ENCODE results near the gene RHOT2.

The RHOT2 gene

DNA sequence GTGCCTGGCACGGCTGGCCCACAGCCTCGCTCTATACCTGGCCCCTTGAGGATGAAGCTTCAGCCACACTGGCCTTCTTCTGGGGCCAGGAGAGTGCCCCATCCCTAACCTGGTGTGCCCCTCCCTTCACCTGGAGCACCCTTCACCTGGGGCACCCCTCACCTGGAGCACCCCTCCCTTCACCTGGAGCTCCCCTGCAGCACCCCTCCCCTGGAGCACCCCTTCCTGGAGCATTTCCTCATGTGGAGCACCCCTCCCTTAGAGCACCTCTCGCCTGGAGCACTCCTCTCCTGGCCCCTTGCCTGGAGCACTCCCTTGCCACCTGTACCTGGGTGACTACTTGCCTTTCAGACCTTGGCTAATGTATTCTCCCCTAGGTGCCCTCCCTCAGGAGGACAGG, 40.1 kb downstream of the RHOT2 start:
- Mint-ChIP-seq H3K36me3 (ENCODE audit: low read depth) (no peaks in the 10 kb centered on the region), H3K27me3 (ENCODE audit: low read depth) (peaks cover 70% of the 10 kb centered on the region), H3K9me3 (no peaks in the 10 kb centered on the region), H3K4me1 (peaks cover 4% of the 10 kb centered on the region), H3K27ac (no peak overlapping the region), H3K4me3 (peak overlapping the region in 2 of 3 experiments; percentile 17 to 42)
- TF ChIP-seq, protein P1, sequence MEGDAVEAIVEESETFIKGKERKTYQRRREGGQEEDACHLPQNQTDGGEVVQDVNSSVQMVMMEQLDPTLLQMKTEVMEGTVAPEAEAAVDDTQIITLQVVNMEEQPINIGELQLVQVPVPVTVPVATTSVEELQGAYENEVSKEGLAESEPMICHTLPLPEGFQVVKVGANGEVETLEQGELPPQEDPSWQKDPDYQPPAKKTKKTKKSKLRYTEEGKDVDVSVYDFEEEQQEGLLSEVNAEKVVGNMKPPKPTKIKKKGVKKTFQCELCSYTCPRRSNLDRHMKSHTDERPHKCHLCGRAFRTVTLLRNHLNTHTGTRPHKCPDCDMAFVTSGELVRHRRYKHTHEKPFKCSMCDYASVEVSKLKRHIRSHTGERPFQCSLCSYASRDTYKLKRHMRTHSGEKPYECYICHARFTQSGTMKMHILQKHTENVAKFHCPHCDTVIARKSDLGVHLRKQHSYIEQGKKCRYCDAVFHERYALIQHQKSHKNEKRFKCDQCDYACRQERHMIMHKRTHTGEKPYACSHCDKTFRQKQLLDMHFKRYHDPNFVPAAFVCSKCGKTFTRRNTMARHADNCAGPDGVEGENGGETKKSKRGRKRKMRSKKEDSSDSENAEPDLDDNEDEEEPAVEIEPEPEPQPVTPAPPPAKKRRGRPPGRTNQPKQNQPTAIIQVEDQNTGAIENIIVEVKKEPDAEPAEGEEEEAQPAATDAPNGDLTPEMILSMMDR (IDR thresholded peaks at IDR 0.05; ENCODE audit: unreplicated experiment in 3 of 3): no peak

DNA sequence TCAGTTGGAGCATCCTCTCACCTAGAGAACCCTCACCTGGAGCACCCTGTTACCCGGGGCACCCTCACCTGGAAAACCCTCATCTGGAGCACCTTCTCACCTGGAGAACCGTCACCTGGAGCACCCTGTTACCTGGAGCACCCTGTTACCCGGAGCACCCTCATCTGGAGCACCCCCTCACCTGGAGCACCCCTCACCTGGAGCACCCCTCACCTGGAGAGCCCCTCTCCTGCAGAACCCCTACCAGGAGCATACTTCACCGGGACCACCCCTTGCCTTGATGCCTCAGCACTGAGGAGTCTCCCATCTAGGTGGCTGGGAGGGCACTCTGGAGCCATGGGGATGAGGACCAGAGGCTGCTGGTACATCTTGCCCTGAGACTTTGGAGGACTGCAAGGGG, 41.0 kb downstream of the RHOT2 start:
- Mint-ChIP-seq H3K27ac (no peak overlapping the region), H3K4me3 (no peak overlapping the region), H3K36me3 (ENCODE audit: low read depth) (no peaks in the 10 kb centered on the region), H3K9me3 (no peaks in the 10 kb centered on the region), H3K4me1 (peaks cover 4% of the 10 kb centered on the region), H3K27me3 (ENCODE audit: low read depth) (peaks cover 65% of the 10 kb centered on the region)
- TF ChIP-seq, protein P1 (IDR thresholded peaks at IDR 0.05; ENCODE audit: unreplicated experiment in 3 of 3): no peak

DNA sequence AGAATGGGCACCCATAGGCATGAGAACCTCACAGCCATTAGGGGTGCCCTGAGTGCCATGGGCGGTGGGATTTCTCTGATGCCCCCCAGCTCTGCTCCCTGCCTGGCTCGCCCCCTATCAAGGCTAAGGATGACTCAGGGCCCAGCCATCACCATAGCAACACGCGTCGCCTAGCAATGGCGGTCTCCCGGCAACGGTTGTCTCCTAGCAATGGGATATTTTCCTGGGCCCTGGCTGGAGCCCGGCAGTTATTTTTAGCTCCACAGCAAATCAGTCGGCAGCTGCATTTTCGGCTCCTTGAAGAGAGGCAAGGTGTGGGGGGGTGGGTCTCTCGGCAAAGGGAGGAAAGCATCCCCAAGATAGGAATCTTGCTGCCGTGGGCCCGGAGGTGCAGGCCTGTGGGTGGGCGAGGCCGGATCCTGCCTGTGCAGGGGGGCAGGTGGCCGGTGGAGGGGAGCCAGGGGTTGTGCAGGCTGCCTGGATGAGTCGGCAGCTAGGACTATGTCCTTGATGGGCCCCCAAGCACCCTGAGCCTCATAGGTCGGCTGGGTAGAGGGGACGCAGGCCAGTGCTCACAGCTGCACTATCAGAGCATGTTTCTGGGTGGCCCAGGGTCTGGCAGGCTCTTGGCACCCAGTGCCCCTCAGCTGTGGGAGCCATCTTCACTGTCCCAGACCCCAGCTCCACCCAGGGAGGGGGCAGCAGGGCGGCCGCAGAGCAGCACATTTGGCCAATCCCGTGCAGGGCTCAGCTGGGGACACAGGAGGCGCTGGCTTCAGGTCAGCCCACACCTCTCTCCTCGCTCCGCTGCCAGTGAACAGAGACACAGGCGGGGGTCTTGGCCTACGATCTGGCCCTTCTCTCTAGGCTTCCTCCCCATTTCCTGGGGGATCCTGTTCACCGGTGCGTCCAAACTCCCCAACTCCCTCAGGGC, 41.9 kb downstream of the RHOT2 start:
- Mint-ChIP-seq H3K9me3 (no peaks in the 10 kb centered on the region), H3K27me3 (ENCODE audit: low read depth) (peaks cover 57% of the 10 kb centered on the region)
- TF ChIP-seq, protein P1 (IDR thresholded peaks at IDR 0.05; ENCODE audit: unreplicated experiment in 3 of 3): no peak

DNA sequence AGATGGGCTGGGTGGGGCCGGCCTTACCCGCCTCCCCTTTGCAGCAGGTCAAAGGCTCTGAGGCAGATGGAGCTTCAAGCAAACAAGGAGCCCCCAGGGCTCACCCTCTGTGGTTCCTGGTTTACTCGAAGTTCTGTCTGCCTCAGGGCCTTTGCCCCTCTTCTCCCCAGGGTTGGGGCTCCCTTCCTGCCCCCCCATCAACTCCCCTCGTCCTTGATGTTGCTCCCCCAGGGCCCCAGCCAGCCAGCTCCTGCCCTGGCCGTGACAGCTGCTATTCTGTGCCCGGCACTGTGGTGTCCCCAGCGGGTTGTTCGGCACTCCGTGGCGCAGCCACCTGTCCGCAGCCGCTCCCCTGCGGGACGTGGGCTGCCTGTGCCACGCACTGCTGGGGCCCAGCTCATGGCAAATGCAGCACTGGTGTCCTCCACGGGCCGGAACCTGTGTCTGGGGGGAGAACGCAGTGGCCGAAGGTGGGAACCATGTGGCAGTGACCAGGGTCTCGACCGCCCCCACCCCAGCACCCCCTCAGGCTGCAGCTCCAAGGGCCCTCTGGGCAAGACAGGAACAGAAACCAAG, 42.7 kb downstream of the RHOT2 start:
- TF ChIP-seq, protein P1 (IDR thresholded peaks at IDR 0.05; ENCODE audit: unreplicated experiment in 3 of 3): no peak
- H3K4me3 Mint-ChIP-seq: no peak overlapping the region
- no peaks in the 10 kb centered on the region for H3K9me3 Mint-ChIP-seq
- peaks cover 4% of the 10 kb centered on the region for H3K4me1 Mint-ChIP-seq
- H3K27me3 Mint-ChIP-seq (ENCODE audit: low read depth): peaks cover 56% of the 10 kb centered on the region
- no peak overlapping the region for H3K27ac Mint-ChIP-seq
- H3K36me3 Mint-ChIP-seq (ENCODE audit: low read depth): no peaks in the 10 kb centered on the region

More for the DNA sequence above, 41.9 kb downstream of the RHOT2 start:
- Mint-ChIP-seq H3K4me3 (peak overlapping the region in 2 of 3 experiments; percentile 31 to 53), H3K36me3 (ENCODE audit: low read depth) (no peaks in the 10 kb centered on the region), H3K4me1 (peaks cover 4% of the 10 kb centered on the region), H3K27ac (no peak overlapping the region)

DNA sequence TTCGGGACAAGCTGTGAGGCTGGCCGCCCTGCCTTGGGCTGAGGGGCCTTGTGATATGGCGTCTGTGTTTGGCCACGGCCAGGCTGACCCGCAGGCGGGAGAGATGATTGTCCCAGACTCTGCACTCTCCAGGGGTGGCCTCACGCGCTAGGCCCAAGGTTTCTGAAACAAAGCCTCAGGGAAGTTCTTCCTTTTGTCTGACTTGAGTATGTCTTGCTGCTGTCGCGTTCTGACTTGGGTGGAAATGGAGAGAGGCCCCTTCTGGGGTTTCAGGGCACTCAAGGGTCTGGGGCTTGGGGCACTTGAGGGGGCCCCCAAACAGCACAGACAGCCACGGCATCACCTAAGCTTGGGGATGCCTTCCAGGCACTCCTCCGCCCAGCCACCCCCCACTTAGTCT, 43.2 kb downstream of the RHOT2 start:
- Mint-ChIP-seq H3K9me3 (no peaks in the 10 kb centered on the region), H3K4me3 (no peak overlapping the region), H3K27me3 (ENCODE audit: low read depth) (peaks cover 58% of the 10 kb centered on the region), H3K4me1 (peaks cover 4% of the 10 kb centered on the region), H3K36me3 (ENCODE audit: low read depth) (no peaks in the 10 kb centered on the region), H3K27ac (no peak overlapping the region)
- TF ChIP-seq, protein P1 (IDR thresholded peaks at IDR 0.05; ENCODE audit: unreplicated experiment in 3 of 3): no peak

Measured in nephron (organoid).